SJSA1 (cell line): Measurements from ENCODE around the gene SLC43A2. TPM values are rescaled to one million over a fixed set of nuclear protein-coding genes. Genes with fewer than 3 reads are reported as not detected.
"Not testable (repeated sequence)": the region's sequence is repeated elsewhere in the genome, so short reads cannot be mapped to it uniquely, and the experiment has no call there.

Experiments
- DNase-seq, 2 experiments: peaks; one replicate each; pipeline ENCODE4 v3.0.0-alpha.2; 2015 to 2020; ENCODE audit warnings: low spot score in 2 of 2, low read depth in 1 of 2
- H3K27ac ChIP-seq: fragments of 250-450 bp; sonication (Bioruptor Pico); 2 replicates; pipeline ENCODE4 v1.5.1; 2020; ENCODE audit warnings: mild to moderate bottlenecking, moderate library complexity
- H3K27me3 ChIP-seq: fragments of 250-450 bp; sonication (Bioruptor Pico); replicated peaks from 2 replicates; pipeline ENCODE4 v1.5.1; 2020; ENCODE audit warnings: mild to moderate bottlenecking, moderate library complexity
- H3K36me3 ChIP-seq: fragments of 250-450 bp; sonication (Bioruptor Pico); 2 replicates; pipeline ENCODE4 v1.5.1; 2020; ENCODE audit warnings: mild to moderate bottlenecking
- H3K4me1 ChIP-seq: fragments of 250-450 bp; sonication (Bioruptor Pico); replicated peaks from 2 replicates; pipeline ENCODE4 v1.6.1; 2021; ENCODE audit warnings: mild to moderate bottlenecking
- H3K4me3 ChIP-seq: fragments of 250-450 bp; sonication (Bioruptor Pico); 2 replicates; pipeline ENCODE4 v1.5.1; 2020; ENCODE audit warnings: mild to moderate bottlenecking
- H3K9me3 ChIP-seq: fragments of 250-450 bp; sonication (Bioruptor Pico); replicated peaks from 2 replicates; pipeline ENCODE4 v1.5.1; 2020; ENCODE audit warnings: mild to moderate bottlenecking
- total RNA-seq: library from RNA; depleted of rRNA; stranded (reverse); fragments of >200 nt; shearing (Covaris generic); gene quantifications from 2 replicates; pipeline ENCODE4 v1.2.3, GENCODE V29; 2014; rRNA removed

The SLC43A2 gene
- total RNA-seq, result 2.0 and 3.4 TPM in 2 replicates

DNA sequence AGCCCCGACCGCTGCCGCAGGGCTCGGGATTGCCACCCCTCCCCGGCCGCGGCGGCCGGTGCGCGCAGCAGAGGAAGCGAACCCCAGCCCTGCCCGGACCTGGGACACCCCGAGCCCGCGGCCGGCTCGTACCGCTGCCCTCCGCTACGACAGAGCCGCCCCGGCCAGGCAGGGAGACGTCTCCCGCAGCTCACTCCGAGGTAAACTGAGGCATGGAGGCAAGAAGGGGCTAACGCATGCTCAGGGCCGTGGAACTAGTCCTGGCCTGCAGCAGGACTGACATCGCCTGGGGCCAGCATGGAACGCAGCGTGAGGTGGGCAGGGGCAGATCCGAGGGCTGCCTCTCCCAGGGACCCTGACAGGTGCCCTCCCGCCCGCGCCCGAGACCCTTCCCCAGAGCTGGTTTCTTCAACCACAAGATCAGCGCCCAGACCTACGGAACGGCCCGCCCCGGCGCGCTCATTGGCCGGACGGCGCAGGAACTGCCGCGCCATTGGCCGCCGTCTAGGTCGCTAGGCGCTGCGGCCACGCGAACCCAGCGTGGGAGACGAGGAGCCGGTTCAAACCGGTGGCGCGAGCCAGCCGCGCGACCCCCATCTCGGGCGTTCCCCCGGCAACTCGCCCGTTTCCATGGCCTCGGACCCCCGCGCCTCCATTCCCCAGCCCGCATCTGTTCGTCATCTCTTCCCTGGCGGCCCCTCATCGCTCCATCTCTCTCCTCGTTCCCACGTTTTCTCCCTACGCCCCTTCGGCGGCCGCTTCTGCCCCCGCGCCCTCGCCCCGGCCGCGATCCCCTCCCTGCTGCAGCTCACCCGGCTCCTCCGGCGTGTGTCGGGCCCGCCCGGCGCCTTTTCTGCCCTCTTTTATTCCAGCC lies at the start of gene SLC43A2:
TSS of gene SLC43A2 (minus strand) at position 853 of the 874 bp plus-strand sequence. CDS start 960 bp downstream, outside the sequence.
- peaks cover 19% of the 10 kb centered on the region for H3K4me1 ChIP-seq
- H3K27me3 ChIP-seq, result 0 out of 2 replicates have a peak, but pooled peaks cover 3% of the 10 kb centered on the region
- H3K36me3 ChIP-seq, result no peaks in the 10 kb centered on the region
- no peaks in the 10 kb centered on the region for H3K9me3 ChIP-seq
- peak within 1 kb of the TSS; percentile 78 for H3K4me3 ChIP-seq
- DNase-seq, result peak; percentile 64 to 68
- H3K27ac ChIP-seq, result peak within 1 kb of the TSS; percentile 44

DNA sequence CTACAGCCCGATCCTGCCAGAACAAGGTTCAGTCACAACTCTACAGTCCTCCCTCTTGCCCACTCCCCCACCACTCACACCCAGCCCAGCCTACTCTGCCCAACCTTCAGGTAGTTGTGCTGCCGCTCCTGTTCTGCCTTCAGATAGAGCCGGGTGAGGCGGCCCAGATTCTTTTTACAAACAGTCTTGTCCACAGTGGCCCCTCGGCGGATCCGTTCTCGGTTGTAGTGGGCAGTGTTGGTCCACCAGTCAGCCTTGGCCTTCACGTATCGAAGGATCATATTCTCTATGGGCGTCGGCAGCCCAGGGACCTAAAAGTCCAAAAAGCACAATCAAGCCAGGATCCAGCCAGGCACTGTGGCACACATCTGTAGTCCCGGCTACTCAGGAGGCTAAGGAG lies 47.8 kb upstream of the SLC43A2 start:
- Histone ChIP-seq H3K27ac (no peak overlapping the region), H3K36me3 (peaks cover 96% of the 10 kb centered on the region), H3K27me3 (no peaks in the 10 kb centered on the region), H3K4me3 (no peak overlapping the region), H3K9me3 (no peaks in the 10 kb centered on the region), H3K4me1 (no peaks in the 10 kb centered on the region)
- DNase-seq, result no peak

DNA sequence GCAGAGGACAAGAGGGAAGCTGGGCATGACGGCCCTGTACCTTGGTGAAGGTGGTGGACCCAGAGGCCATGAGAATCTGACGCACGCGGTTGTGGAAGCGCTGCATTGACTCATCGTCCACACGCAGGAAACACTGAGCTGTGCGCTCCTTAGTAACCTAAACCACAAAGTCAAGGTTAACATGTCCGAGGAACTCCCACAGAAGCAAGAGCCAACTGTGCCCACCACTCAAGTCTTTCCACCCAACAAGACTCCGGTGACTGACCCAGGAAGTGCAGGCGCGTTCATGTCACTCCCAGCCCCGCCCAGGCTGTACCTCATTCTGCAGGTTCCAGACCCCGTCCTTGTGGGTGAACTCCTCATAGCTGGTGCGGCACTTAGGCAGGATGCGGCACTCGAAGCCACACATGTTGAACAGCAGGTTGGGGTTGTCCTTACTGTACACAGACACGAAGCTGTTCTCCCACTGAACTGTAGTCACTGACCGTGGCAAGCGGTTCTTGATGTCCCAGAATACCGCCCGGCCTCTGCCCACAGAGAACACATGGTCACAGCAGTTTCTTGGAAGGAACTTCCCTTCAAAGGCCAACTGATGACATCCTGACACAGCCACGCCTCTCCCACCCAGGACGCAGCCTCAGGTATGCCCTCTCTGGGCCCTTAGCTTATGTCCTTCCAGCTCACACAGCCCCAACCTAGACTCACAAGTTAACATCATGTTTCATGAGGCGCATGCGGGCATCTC lies 44.6 kb upstream of the SLC43A2 start:
- H3K27ac ChIP-seq, result no peak overlapping the region
- no peak overlapping the region for H3K4me3 ChIP-seq
- DNase-seq, result no peak
- peaks cover 5% of the 10 kb centered on the region; the same call in 1 of the 2 replicates for H3K4me1 ChIP-seq
- no peaks in the 10 kb centered on the region for H3K9me3 ChIP-seq
- H3K27me3 ChIP-seq, result no peaks in the 10 kb centered on the region
- H3K36me3 ChIP-seq, result peaks cover 96% of the 10 kb centered on the region

DNA sequence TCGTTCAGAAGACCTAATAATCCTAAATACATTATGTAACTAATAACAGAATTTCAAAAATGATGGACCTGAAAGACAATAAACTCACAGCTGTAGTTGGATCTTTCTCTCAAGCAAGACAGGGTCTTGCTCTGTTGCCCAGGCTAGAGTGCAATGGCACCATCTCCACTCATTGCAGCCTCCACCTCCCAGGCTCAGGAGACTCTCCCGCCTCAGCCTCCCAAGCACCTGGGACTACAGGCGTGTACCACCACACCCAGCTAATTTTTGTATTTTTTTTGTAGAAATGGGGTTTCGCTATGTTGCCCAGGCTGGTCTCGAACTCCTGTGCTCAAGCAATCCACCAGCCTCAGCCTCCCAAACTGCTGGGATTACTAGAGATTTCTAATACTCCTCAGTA lies 35.3 kb upstream of the SLC43A2 start:
- H3K36me3 ChIP-seq, result peaks cover 90% of the 10 kb centered on the region
- not testable (repeated sequence) for H3K4me3 ChIP-seq, H3K9me3 ChIP-seq, DNase-seq, H3K4me1 ChIP-seq, H3K27ac ChIP-seq, H3K27me3 ChIP-seq

DNA sequence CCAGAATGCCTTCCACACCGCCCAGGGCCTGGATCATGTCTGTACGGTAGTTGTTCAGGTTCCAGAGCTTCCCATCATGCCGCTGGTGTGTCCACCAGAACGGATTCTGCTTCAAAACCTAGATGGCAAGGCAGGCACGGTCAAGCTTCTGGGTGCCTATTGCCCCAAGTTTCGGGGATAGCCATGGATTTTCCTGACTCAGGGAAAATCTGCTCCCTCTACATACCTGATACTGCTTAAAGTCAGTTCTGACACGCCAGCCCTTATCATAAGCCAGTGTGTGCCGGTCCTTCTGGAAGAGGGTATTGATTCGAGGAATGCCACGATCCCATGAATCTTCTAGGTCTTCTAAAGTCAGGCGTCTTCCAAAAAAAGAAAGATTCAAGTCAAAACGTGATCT lies 32.4 kb upstream of the SLC43A2 start:
- no peak for DNase-seq
- Histone ChIP-seq H3K4me3 (no peak overlapping the region), H3K27me3 (no peaks in the 10 kb centered on the region), H3K9me3 (no peaks in the 10 kb centered on the region), H3K36me3 (peaks cover 89% of the 10 kb centered on the region), H3K4me1 (no peaks in the 10 kb centered on the region), H3K27ac (no peak overlapping the region)

DNA sequence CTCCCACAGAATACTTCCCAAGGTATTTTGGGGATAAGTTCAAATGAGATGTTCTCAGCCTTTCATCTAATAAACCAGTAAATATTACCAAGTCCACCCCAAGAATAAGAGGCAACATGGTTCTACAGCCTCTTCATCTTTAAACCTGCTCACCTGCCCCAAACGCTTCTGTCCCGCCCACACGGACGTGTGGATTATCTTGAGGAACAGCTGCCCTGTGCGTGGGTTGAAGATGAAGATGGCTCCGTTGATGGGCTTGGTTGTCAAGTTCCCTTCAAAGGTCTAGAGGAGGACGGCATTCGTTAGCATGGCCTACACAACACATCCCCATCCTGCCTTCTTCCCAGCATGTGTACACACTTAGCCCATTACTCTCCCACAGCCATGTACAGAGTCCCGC lies 29.5 kb upstream of the SLC43A2 start:
- Histone ChIP-seq H3K36me3 (peaks cover 96% of the 10 kb centered on the region), H3K4me1 (no peaks in the 10 kb centered on the region), H3K9me3 (no peaks in the 10 kb centered on the region), H3K27me3 (no peaks in the 10 kb centered on the region), H3K27ac (no peak overlapping the region), H3K4me3 (no peak overlapping the region)
- DNase-seq, result no peak

DNA sequence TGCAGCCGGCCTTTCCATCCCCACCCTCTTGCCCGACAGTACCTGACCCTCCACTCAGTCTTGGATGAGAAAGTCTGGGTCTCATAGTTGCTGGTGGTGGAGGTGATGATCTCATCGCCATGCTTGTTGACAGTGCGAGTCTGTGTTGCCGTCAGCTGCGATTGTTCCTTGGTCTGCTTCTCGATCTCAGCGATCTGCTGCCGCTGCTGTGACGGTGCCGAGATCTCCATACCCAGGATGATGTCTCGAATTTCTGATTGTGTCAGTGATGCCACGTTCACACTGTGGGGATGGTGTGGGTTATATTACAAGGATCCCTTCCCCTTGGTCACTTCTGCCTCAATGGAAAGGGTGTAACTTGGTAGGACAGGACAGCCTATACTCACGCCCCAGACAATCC lies 25.1 kb upstream of the SLC43A2 start:
- no peak for DNase-seq

DNA sequence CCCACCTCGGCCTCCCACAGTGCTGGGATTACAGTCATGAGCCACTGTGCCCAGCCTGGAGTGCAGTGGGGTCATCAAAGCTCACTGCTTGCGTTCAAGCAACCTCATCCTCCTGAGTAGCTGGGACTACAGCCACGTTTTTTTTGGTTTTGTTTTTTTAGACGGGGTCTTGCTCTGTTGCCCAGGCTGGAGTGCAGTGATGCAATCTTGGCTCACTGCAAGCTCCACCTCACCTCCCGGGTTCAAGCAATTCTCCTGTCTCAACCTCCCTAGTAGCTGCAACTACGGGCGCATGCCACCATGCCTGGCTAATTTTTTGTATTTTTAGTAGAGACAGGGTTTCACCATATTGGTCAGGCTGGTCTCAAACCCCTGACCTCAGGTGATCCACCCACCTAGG lies 24.2 kb upstream of the SLC43A2 start:
- not testable (repeated sequence) for H3K4me3 ChIP-seq, H3K27me3 ChIP-seq, H3K27ac ChIP-seq, H3K9me3 ChIP-seq, DNase-seq
- Histone ChIP-seq H3K36me3 (peaks cover 84% of the 10 kb centered on the region), H3K4me1 (peaks cover 24% of the 10 kb centered on the region)

More for the DNA sequence above, 25.1 kb upstream of the SLC43A2 start:
- Histone ChIP-seq H3K27ac (no peak overlapping the region), H3K4me1 (peaks cover 17% of the 10 kb centered on the region), H3K36me3 (peaks cover 88% of the 10 kb centered on the region), H3K9me3 (no peaks in the 10 kb centered on the region), H3K4me3 (no peak overlapping the region), H3K27me3 (no peaks in the 10 kb centered on the region)

DNA sequence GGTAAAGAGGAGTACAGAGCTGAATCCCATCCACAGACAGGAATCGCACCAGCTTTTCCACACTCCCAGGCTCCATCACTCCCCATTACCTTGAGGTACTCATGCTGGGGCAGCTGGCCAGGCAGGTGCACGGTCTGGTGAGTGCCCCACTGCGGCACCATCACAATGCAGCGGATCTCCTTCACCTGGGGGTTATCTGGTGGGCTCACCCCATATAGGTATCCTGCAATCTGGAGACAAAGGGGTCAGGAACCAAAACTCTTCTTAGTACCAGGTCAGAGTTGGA lies 22.9 kb upstream of the SLC43A2 start:
- DNase-seq, result no peak
- Histone ChIP-seq H3K27me3 (no peaks in the 10 kb centered on the region), H3K4me3 (no peak overlapping the region), H3K4me1 (peaks cover 24% of the 10 kb centered on the region), H3K27ac (no peak overlapping the region), H3K9me3 (no peaks in the 10 kb centered on the region), H3K36me3 (peaks cover 74% of the 10 kb centered on the region)

DNA sequence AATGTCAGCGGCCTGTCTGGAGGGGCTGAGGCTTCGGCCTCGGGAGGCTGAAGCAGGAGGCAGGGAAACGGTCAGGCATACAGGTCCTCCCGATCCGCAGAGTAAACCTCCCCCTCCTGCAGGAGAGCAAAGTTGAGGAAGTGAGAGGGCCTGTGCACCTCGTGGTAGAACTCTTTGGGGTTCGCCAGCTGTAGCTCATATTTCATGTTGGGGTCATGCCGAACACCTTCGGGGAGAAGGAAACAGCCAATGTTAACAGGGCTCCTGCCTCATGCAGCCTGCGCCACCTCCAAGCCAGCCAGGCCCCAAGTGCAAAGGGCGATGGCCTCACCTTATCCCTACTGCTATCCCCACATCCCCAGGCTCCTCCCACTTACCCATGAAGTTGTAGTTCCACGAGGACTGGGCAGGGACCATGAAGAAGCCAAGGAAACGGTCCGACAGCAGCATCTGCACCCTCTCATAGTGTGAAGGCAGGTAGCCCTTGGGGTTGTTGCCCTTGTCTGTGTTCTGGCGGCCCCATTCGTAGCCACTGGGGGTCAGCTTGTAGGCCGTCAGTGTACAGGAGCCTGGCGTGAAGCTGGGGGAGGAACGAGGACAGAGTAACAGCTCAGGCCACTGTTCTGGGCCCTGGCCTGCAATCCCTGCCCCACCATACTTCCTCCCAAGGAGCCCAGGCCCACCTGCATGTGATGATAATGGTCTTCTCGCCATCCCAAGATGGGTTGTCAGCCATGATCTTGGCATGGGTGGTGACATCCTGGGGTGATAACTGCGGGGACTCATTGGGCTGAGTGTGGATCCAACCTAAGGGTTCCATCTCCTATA lies 22.3 kb upstream of the SLC43A2 start:
- Histone ChIP-seq H3K36me3 (peaks cover 69% of the 10 kb centered on the region), H3K9me3 (no peaks in the 10 kb centered on the region), H3K4me3 (no peak overlapping the region), H3K27ac (no peak overlapping the region), H3K4me1 (peaks cover 24% of the 10 kb centered on the region), H3K27me3 (no peaks in the 10 kb centered on the region)
- DNase-seq, result no peak

DNA sequence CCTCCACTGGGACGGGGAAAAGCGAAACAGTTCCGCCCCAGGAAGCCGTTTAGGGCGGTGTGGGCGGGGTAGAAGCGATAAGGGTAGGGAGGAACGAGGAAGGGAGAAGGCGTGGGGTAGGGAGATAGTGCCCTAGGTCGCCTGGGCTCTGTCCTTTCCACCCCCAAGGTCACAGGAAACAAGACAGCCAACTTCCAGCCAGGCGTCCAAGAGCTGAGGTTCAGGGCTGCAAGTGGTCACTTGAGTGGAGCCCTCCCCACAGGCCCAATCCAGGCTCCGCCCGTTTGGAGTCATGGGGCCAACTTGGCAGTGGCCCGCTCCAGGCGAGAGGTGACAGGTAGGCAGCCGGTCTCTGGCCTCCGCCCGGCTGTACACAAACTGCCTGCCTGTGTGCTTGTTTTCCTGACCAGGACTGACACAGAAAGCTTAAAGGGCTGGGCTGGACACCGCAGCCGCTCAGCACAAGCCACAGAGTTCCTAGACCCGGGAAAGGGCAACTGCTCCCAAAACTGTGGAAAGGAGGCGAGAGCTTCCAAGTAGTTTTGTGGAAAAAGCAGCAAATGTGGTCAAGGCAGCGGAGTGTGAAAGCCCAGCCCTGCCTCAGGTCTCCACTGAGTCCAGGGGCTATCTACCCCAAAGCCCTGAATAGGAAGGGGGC lies 21.3 kb upstream of the SLC43A2 start, which contains the start of gene RILP:
TSS of gene RILP (minus strand) at position 23 of the 658 bp plus-strand sequence. CDS start 62 bp downstream, outside the sequence.
- H3K36me3 ChIP-seq, result peaks cover 59% of the 10 kb centered on the region
- H3K4me1 ChIP-seq, result peaks cover 24% of the 10 kb centered on the region
- H3K4me3 ChIP-seq, result peak within 1 kb of the TSS; percentile 52
- DNase-seq, result no peak
- no peaks in the 10 kb centered on the region for H3K9me3 ChIP-seq
- peak within 1 kb of the TSS; percentile 40; the same call in 1 of the 2 replicates for H3K27ac ChIP-seq
- no peaks in the 10 kb centered on the region for H3K27me3 ChIP-seq

DNA sequence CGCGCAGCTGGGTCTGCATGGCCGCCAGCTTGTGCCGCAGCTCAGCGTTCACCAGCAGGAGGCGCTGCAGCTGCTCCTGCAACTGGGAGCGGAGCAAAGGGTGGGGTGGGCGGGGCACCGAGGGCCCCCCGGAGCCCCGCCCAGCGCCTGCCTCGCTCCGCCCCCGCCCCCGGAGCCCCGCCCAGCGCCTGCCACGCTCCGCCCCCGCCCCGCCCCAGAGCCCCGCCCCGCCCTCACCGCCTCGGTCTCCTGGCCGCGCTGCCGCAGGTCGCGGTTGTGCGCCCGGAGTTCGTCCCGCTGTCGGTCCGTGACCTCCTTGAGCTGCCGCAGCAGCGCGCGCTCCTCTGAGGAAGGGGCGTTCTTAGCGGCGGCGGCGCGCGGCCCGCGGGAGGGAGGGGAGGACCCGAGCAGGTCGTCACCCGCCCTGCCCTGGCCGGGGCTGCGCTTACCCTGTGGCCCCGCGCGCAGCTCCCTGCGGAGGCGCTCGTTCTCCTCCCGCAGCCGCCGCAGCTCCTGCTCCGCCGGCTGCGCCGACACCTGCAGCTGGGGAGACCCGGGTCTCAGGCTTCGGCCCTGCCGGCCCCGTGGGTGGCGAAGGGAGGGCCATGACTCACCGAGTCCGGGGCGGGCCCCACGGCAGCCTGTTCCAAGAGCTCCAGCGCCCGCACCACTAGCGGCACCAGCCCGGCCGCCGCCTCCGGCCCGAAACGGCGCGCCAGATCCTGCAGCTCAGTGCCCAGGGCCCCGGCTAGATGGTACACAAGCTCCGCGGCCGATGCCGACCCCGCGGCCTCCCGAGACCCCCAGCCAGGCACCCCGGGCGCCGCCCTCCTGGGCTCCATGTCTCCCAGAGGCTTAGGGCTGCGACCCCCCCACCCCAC lies 20.6 kb upstream of the SLC43A2 start:
- Histone ChIP-seq H3K9me3 (no peaks in the 10 kb centered on the region), H3K4me3 (peak overlapping the region; percentile 52), H3K27me3 (no peaks in the 10 kb centered on the region), H3K27ac (peak overlapping the region; percentile 40; the same call in 1 of the 2 replicates), H3K4me1 (peaks cover 32% of the 10 kb centered on the region), H3K36me3 (peaks cover 51% of the 10 kb centered on the region)
- DNase-seq, result peak; percentile 91 to 92
